ENCODE data around the gene POC1B. TPM values are rescaled to one million over a fixed set of nuclear protein-coding genes. Genes with fewer than 3 reads are reported as not detected.

POC1B gene
- total RNA-seq, 4 donors from 2014 or later: 19.6 to 22.4 (median 20.0) TPM

- intact Hi-C loops (cut with DNase I): no loop called here
- WGBS: 95% methylated on average over 3 of the region's 3 CpGs
- Histone ChIP-seq H3K4me3 (no peak overlapping the region), H3K27ac (replicated peaks in 1 of 4) (no peak overlapping the region), H3K4me1 (peaks cover 0 to 30% (median 23%) of the 10 kb centered on the region in 4 donors), H3K9me3 (no peaks in the 10 kb centered on the region), H3K27me3 (no peaks in the 10 kb centered on the region), H3K36me3 (no peaks in the 10 kb centered on the region)
- no peak for TF ChIP-seq POLR2AphosphoS5 (IDR thresholded peaks at IDR 0.05)
- peak; percentile 34 for DNase-seq (ENCODE audit: extremely low spot score)
Observed at GRCh38 chr12:89413234-89413633, 112.6 kb downstream of the POC1B start.

- intact Hi-C loops (cut with DNase I): no loop called here
- no peak overlapping the region for H3K4me3 ChIP-seq
- DNase-seq (ENCODE audit: extremely low spot score): peak; percentile 24
- peaks cover 0 to 25% (median 17%) of the 10 kb centered on the region in 4 donors for H3K4me1 ChIP-seq
- no peaks in the 10 kb centered on the region for H3K36me3 ChIP-seq
- WGBS: 96% methylated on average over 6 of the region's 6 CpGs
- no peaks in the 10 kb centered on the region for H3K9me3 ChIP-seq
- H3K27me3 ChIP-seq: no peaks in the 10 kb centered on the region
- H3K27ac ChIP-seq (replicated peaks in 1 of 4): no peak overlapping the region
- TF ChIP-seq POLR2AphosphoS5 (IDR thresholded peaks at IDR 0.05) (no peak), POLR2A (IDR thresholded peaks at IDR 0.05; ENCODE audit: low read depth) (no peak), EP300 (IDR thresholded peaks at IDR 0.05) (no peak)
- TF ChIP-seq, protein P1, sequence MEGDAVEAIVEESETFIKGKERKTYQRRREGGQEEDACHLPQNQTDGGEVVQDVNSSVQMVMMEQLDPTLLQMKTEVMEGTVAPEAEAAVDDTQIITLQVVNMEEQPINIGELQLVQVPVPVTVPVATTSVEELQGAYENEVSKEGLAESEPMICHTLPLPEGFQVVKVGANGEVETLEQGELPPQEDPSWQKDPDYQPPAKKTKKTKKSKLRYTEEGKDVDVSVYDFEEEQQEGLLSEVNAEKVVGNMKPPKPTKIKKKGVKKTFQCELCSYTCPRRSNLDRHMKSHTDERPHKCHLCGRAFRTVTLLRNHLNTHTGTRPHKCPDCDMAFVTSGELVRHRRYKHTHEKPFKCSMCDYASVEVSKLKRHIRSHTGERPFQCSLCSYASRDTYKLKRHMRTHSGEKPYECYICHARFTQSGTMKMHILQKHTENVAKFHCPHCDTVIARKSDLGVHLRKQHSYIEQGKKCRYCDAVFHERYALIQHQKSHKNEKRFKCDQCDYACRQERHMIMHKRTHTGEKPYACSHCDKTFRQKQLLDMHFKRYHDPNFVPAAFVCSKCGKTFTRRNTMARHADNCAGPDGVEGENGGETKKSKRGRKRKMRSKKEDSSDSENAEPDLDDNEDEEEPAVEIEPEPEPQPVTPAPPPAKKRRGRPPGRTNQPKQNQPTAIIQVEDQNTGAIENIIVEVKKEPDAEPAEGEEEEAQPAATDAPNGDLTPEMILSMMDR (IDR thresholded peaks at IDR 0.05): no peak
Observed at GRCh38 chr12:89412665-89413064, 113.2 kb downstream of the POC1B start.

GRCh38 chr12:89411846-89412245 lies 114.0 kb downstream of the POC1B start:
- no peak overlapping the region for H3K4me3 ChIP-seq
- H3K4me1 ChIP-seq: peaks cover 0 to 16% (median 10%) of the 10 kb centered on the region in 4 donors
- no peaks in the 10 kb centered on the region for H3K36me3 ChIP-seq
- intact Hi-C loops (cut with DNase I): no loop called here
- H3K27me3 ChIP-seq: no peaks in the 10 kb centered on the region
- no peak for DNase-seq (ENCODE audit: extremely low spot score)
- TF ChIP-seq EP300 (IDR thresholded peaks at IDR 0.05) (no peak), POLR2A (IDR thresholded peaks at IDR 0.05; ENCODE audit: low read depth) (no peak), POLR2AphosphoS5 (IDR thresholded peaks at IDR 0.05) (no peak)
- TF ChIP-seq, protein P1 (IDR thresholded peaks at IDR 0.05): no peak
- no peaks in the 10 kb centered on the region for H3K9me3 ChIP-seq
- no peak overlapping the region for H3K27ac ChIP-seq (replicated peaks in 1 of 4)
- WGBS: 71% methylated on average over 4 of the region's 4 CpGs

GRCh38 chr12:89411234-89411633 lies 114.6 kb downstream of the POC1B start:
- no peaks in the 10 kb centered on the region for H3K9me3 ChIP-seq
- WGBS: 87% methylated on average over 2 of the region's 2 CpGs

DNA sequence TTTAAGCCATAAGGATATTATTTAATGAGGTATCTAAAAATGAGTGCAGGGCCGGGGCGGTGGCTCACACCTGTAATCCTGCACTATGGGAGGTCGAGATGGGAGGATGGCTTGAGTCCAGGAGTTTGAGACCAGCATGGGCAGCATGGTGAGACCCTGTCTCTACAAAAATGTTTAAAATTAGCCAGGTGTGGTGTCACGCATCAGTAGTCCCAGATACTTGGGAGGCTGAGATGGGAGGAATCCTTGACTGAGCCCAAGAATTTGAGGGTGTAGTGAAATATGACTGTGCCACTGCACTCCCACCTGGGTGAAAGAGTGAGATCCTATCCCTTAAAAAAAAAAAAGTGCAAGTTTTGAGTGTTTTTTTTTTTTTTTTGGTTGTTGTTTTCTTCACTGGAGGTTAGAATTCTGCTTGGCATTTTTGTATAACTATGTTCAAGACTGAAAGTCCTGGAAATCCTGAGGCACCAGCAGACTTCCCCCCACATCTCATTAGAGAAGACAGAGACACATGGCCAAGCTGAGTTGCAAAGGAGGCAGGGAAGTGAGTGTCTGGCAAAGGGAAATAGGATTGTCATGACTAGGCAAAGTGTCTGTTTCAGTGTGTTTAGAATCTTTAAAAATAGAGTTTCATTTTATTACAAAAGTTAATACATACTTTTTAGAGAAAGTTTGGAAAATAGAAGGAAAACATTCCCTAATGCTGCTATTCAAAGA lies 120.1 kb downstream of the POC1B start:
- no peaks in the 10 kb centered on the region for H3K9me3 ChIP-seq
- H3K27me3 ChIP-seq: no peaks in the 10 kb centered on the region
- H3K4me3 ChIP-seq: no peak overlapping the region
- H3K27ac ChIP-seq (replicated peaks in 1 of 4): no peak overlapping the region
- TF ChIP-seq EP300 (IDR thresholded peaks at IDR 0.05) (no peak), POLR2AphosphoS5 (IDR thresholded peaks at IDR 0.05) (no peak), POLR2A (IDR thresholded peaks at IDR 0.05; ENCODE audit: low read depth) (no peak)
- TF ChIP-seq, protein P1 (IDR thresholded peaks at IDR 0.05): no peak
- no peaks in the 10 kb centered on the region for H3K4me1 ChIP-seq
- 96% methylated on average over 4 of the region's 4 CpGs for WGBS
- peak; percentile 37 for DNase-seq (ENCODE audit: extremely low spot score)
- intact Hi-C loops (cut with DNase I): no loop called here
- no peaks in the 10 kb centered on the region for H3K36me3 ChIP-seq

More at GRCh38 chr12:89411234-89411633, 114.6 kb downstream of the POC1B start:
- Histone ChIP-seq H3K27me3 (no peaks in the 10 kb centered on the region), H3K27ac (replicated peaks in 1 of 4) (no peak overlapping the region), H3K36me3 (no peaks in the 10 kb centered on the region), H3K4me3 (no peak overlapping the region), H3K4me1 (peaks cover 0 to 10% (median 4%) of the 10 kb centered on the region in 4 donors)
- TF ChIP-seq, protein P1 (IDR thresholded peaks at IDR 0.05): no peak
- no peak for TF ChIP-seq POLR2AphosphoS5 (IDR thresholded peaks at IDR 0.05)
- no peak for TF ChIP-seq POLR2A (IDR thresholded peaks at IDR 0.05; ENCODE audit: low read depth)
- TF ChIP-seq EP300 (IDR thresholded peaks at IDR 0.05): no peak
- intact Hi-C loops (cut with DNase I): no loop called here
- DNase-seq (ENCODE audit: extremely low spot score): no peak

Data from esophagus muscularis mucosa (tissue), 4 donors.